IMR-90 (cell line): Measurements from ENCODE around the gene PCGF3. TPM values are rescaled to one million over a fixed set of nuclear protein-coding genes. Genes with fewer than 3 reads are reported as not detected.
A peak's percentile ranks its signal among the peaks of the same experiment; 100 is the strongest.

ENCODE experiments used
- ATAC-seq: fragments of 200-7000 bp; cut with Tn5 transposase; 2 replicates; pipeline ENCODE4 v1.9.1; 2020; ENCODE audit warnings: low read depth, mild to moderate bottlenecking, moderate library complexity
- BruUV-seq: library from RNA; stranded (reverse); fragments of 400-500 nt; replicated peaks from 2 replicates; lab custom pipeline; 2021; lab: Mats Ljungman, UMichigan
- CTCF ChIA-PET: fragments of 300-600 bp; formaldehyde crosslinking; extraction: SDS; loops from one replicate; lab custom pipeline; 2021; ENCODE audit warnings: antibody characterized with exemption; lab: Yijun Ruan, JAX
- POLR2A ChIA-PET: fragments of 300-600 bp; sonication (Branson Sonifier 250); formaldehyde crosslinking; loops from one replicate; lab custom pipeline; 2022; ENCODE audit warnings: antibody characterized with exemption; ENCODE audit not compliant: unreplicated experiment; lab: Charles Lee
- DNase-seq: peaks from one replicate; pipeline ENCODE4 v3.0.0; 2013
- H2AFZ ChIP-seq: replicated peaks from 2 replicates; pipeline ENCODE3; 2013; ENCODE audit warnings: low read length, mild to moderate bottlenecking; ENCODE audit not compliant: poor library complexity
- H2AK5ac ChIP-seq: 2 replicates; pipeline ENCODE4 v1.6.1; 2013; ENCODE audit warnings: low read depth, low read length, inconsistent platforms
- H2AK9ac ChIP-seq: replicated peaks from 2 replicates; pipeline ENCODE3; 2013; ENCODE audit warnings: mild to moderate bottlenecking, low read depth, low read length, moderate library complexity; ENCODE audit not compliant: poor library complexity
- H2BK120ac ChIP-seq: 2 replicates; pipeline ENCODE4 v1.6.1; 2013; ENCODE audit warnings: low read depth, low read length, inconsistent platforms
- H2BK15ac ChIP-seq: 3 replicates; pipeline ENCODE4 v1.6.1; 2013; ENCODE audit warnings: low read depth, low read length, inconsistent platforms
- H2BK20ac ChIP-seq: 2 replicates; pipeline ENCODE4 v1.6.1; 2013; ENCODE audit warnings: low read depth, mild to moderate bottlenecking, inconsistent platforms, low read length, moderate library complexity
- H2BK5ac ChIP-seq: 2 replicates; pipeline ENCODE4 v1.6.1; 2013; ENCODE audit warnings: mild to moderate bottlenecking, low read depth, low read length, inconsistent platforms; ENCODE audit not compliant: poor library complexity, severe bottlenecking
- H3K14ac ChIP-seq: replicated peaks from 2 replicates; pipeline ENCODE4 v1.6.1; 2013; ENCODE audit warnings: low read depth, low read length, inconsistent platforms
- H3K18ac ChIP-seq: 2 replicates; pipeline ENCODE4 v1.6.1; 2013; ENCODE audit warnings: low read depth, low read length, control low read depth
- H3K23ac ChIP-seq: 2 replicates; pipeline ENCODE4 v1.6.1; 2013; ENCODE audit warnings: low read depth, low read length, inconsistent platforms
- H3K27ac ChIP-seq: 2 replicates; pipeline ENCODE4 v1.5.1; 2013; ENCODE audit warnings: mild to moderate bottlenecking, control low read depth, low read length; ENCODE audit not compliant: insufficient read depth
- H3K27me3 ChIP-seq: 2 replicates; pipeline ENCODE4 v1.6.1; 2013; ENCODE audit warnings: low read length; ENCODE audit not compliant: control insufficient read depth, insufficient read depth
- H3K36me3 ChIP-seq: 2 replicates; pipeline ENCODE4 v1.6.1; 2013; ENCODE audit warnings: low read length, mixed read lengths; ENCODE audit not compliant: control insufficient read depth, insufficient read depth
- H3K4ac ChIP-seq: 2 replicates; pipeline ENCODE4 v1.6.1; 2013; ENCODE audit warnings: low read depth, low read length, inconsistent platforms
- H3K4me1 ChIP-seq: 2 replicates; pipeline ENCODE4 v1.6.1; 2013; ENCODE audit warnings: low read length, mixed read lengths; ENCODE audit not compliant: control insufficient read depth, insufficient read depth
- H3K4me2 ChIP-seq: 2 replicates; pipeline ENCODE4 v1.6.1; 2013; ENCODE audit warnings: low read depth, mild to moderate bottlenecking, control low read depth, low read length, moderate library complexity
- H3K4me3 ChIP-seq: 2 replicates; pipeline ENCODE4 v1.5.1; 2013; ENCODE audit warnings: low read depth, mild to moderate bottlenecking, control low read depth, low read length, moderate library complexity; ENCODE audit not compliant: insufficient read depth
- H3K56ac ChIP-seq: 2 replicates; pipeline ENCODE4 v1.6.1; 2013; ENCODE audit warnings: low read length, inconsistent platforms; ENCODE audit not compliant: insufficient read depth; ENCODE audit errors: extremely low read depth
- H3K79me1 ChIP-seq, 2 experiments: 2 replicates each; pipeline ENCODE4 v1.6.1; 2013; ENCODE audit warnings: low read length in 2 of 2, inconsistent platforms in 1 of 2, low read depth in 1 of 2
- H3K9ac ChIP-seq: 2 replicates; pipeline ENCODE4 v1.6.1; 2013; ENCODE audit warnings: low read depth, low read length, control low read depth
- H3K9me1 ChIP-seq: 2 replicates; pipeline ENCODE4 v1.6.1; 2013; ENCODE audit warnings: low read length, inconsistent platforms; ENCODE audit not compliant: insufficient read depth
- H3K9me3 ChIP-seq: 2 replicates; pipeline ENCODE4 v1.6.1; 2013; ENCODE audit warnings: low read length; ENCODE audit not compliant: control insufficient read depth, insufficient read depth
- H4K20me1 ChIP-seq: 2 replicates; pipeline ENCODE4 v1.6.1; 2013; ENCODE audit warnings: low read length, inconsistent platforms; ENCODE audit not compliant: insufficient read depth
- H4K5ac ChIP-seq: 2 replicates; pipeline ENCODE4 v1.6.1; 2013; ENCODE audit warnings: mild to moderate bottlenecking, low read depth, low read length, control low read depth
- H4K8ac ChIP-seq, 2 experiments: 2 replicates each; pipeline ENCODE4 v1.6.1; 2013; ENCODE audit warnings: low read depth in 2 of 2, low read length in 2 of 2, control low read depth in 1 of 2, inconsistent platforms in 1 of 2
- H4K91ac ChIP-seq: 2 replicates; pipeline ENCODE4 v1.6.1; 2013; ENCODE audit warnings: low read depth, low read length, inconsistent platforms; ENCODE audit not compliant: insufficient read depth
- NFE2L2 ChIP-seq: fragments of 150-350 bp; IDR thresholded peaks from 2 replicates; pipeline ENCODE4 v1.6.1; 2016; ENCODE audit warnings: low read depth, mild to moderate bottlenecking, low read length
- POLR2A ChIP-seq: IDR thresholded peaks from 2 replicates; pipeline ENCODE4 v1.6.1; 2012; ENCODE audit warnings: mild to moderate bottlenecking, low read depth, low read length
- WGBS, 2 experiments: methylation state at CpG; one replicate each; pipeline versions ENCODE4 v1.1.5 to v1.1.7; 2013; ENCODE audit warnings: missing lambda C conversion rate in 2 of 2; ENCODE audit not compliant: insufficient read length in 1 of 2; ENCODE audit errors: extremely low coverage in 2 of 2; 5-methylcytosine and 5-hydroxymethylcytosine counted together
- dilution Hi-C: fragments of 300-500 bp; cut with HindIII; formaldehyde crosslinking; loops from one replicate; pipeline ENCODE4 v1.14.3; 2018; ENCODE audit warnings: low sequenced_read_pairs; ENCODE audit not compliant: unreplicated experiment
- in situ Hi-C: fragments of 300-500 bp; cut with MboI; formaldehyde crosslinking; loops from 3 replicates; pipeline ENCODE4 v1.14.3; 2019; ENCODE audit warnings: low sequenced_read_pairs, inconsistent platforms, mixed read lengths
- intact Hi-C: fragments of 100-400 bp; cut with micrococcal nuclease; formaldehyde crosslinking; loops from 2 replicates; pipeline ENCODE4 v1.10.0; 2022
- polyA plus RNA-seq, 3 experiments: library from polyadenylated mRNA; depleted of rRNA; stranded (reverse); fragments of >200 nt; gene quantifications; 2 replicates each; pipeline ENCODE4 v1.2.3, GENCODE V29; 2012; ENCODE audit warnings: low replicate concordance in 1 of 3
- total RNA-seq: library from RNA; depleted of rRNA; stranded (reverse); fragments of >200 nt; gene quantifications from 2 replicates; pipeline ENCODE4 v1.2.3, GENCODE V29; 2012

The PCGF3 gene
- total and polyA plus RNA-seq, 2 of the 4 experiments (the other 2 are of a cell fraction), result 40.0 to 55.3 TPM

DNA sequence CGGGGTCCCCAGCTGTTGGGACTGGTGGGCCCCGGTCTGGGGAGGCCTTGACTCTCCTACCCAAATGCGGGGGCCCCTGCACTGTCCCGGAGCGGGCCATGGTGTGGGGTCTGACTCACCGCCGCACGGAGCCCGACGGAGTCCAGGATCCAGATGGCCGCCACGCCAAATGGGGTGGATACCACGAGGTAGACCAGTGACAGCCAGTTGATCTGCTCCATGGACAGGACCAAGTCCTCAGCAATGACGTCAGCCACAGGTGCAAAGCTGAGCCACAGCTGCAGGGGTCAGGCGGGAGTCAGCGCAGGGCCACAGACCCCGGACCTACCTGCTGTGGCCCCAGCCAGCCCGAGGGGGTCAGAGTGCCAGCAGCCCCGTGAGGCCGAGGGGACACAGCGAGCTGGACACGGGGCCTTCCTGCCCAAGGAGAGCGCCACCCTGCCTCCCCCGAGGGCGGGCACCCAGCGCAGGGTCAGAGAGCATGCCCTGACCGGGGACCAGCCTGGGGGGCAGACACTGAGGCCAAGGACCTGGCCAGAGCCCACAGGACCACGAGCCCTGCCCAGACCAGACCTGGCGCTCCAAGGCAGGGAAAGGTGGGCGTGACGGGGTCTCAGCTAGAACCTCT lies 19.1 kb upstream of the PCGF3 start:
- in situ Hi-C loops, result no loop called here
- Histone ChIP-seq H3K4ac (peak overlapping the region; percentile 1; the same call in 1 of the 2 replicates), H2AK9ac (peak overlapping the region; percentile 85), H3K4me1 (peaks cover 12% of the 10 kb centered on the region), H3K18ac (no peak overlapping the region), H3K4me3 (no peak overlapping the region), H4K20me1 (no peaks in the 10 kb centered on the region), H2AFZ (peak overlapping the region; percentile 84), H2AK5ac (peak overlapping the region; percentile 68), H4K5ac (no peak overlapping the region), H3K27ac (no peak overlapping the region), H3K9ac (no peak overlapping the region), H3K4me2 (no peak overlapping the region), H3K36me3 (no peaks in the 10 kb centered on the region), H3K56ac (no peak overlapping the region), H2BK120ac (no peak overlapping the region), H3K9me3 (no peaks in the 10 kb centered on the region), H3K9me1 (peaks cover 9% of the 10 kb centered on the region), H3K27me3 (peaks cover 2% of the 10 kb centered on the region; the same call in 1 of the 2 replicates), H2BK15ac (no peak overlapping the region), H3K23ac (no peak overlapping the region), H3K14ac (no peak overlapping the region), H2BK20ac (no peak overlapping the region), H3K79me1 (peaks cover 0 to 4% of the 10 kb centered on the region in 2 experiments; a peak in 1 of 4 replicates), H4K91ac (no peak overlapping the region), H2BK5ac (no peak overlapping the region), H4K8ac (no peak overlapping the region)
- DNase-seq (no peak), ATAC-seq (no peak)
- ChIA-PET CTCF (no interaction called here), POLR2A (interaction anchor here (0.9 kb wide), 1 partner anchor 12 kb away, joined by 3 read pairs; no protein-coding TSS in a partner anchor)
- BruUV-seq, result no TSS peak
- TF ChIP-seq POLR2A, result no peak
- no peak for TF ChIP-seq NFE2L2
- intact Hi-C loops, result no loop called here
- dilution Hi-C loops, result no loop called here
- 95% methylated on average over 18 of the region's 31 CpGs; no CpG with 5 or more reads in 1 of the 2 experiments for WGBS, 2 experiments
